Ascending aorta (tissue), 2 donors: ENCODE measurements around the gene NINJ1. TPM values are rescaled to one million over a fixed set of nuclear protein-coding genes. Genes with fewer than 3 reads are reported as not detected.

Experiments
- DNase-seq, 2 donors: peaks; one replicate each; pipeline ENCODE4 v3.0.0-alpha.2; 2019; ENCODE audit warnings: low spot score in 2 of 2
- H3K27ac ChIP-seq, 2 donors: fragments of 200-600 bp; sonication (generic); one replicate each; pipeline ENCODE4 v1.5.1; 2016 to 2017; ENCODE audit warnings: mild to moderate bottlenecking in 1 of 2
- H3K27me3 ChIP-seq: fragments of 200-600 bp; sonication (generic); one replicate; pipeline ENCODE4 v1.5.1; 2017
- H3K36me3 ChIP-seq, 2 donors: fragments of 200-600 bp; sonication (generic); one replicate each; pipeline ENCODE4 v1.5.1; 2016
- H3K4me1 ChIP-seq, 2 donors: fragments of 200-600 bp; sonication (generic); one replicate each; pipeline ENCODE4 v1.5.1; 2016 to 2017; ENCODE audit warnings: mild to moderate bottlenecking in 1 of 2
- H3K4me3 ChIP-seq, 2 donors: fragments of 200-600 bp; sonication (generic); one replicate each; pipeline ENCODE4 v1.5.1; 2016 to 2017; ENCODE audit warnings: mild to moderate bottlenecking in 1 of 2
- H3K9me3 ChIP-seq, 2 donors: fragments of 200-600 bp; sonication (generic); one replicate each; pipeline ENCODE4 v1.5.1; 2016
- intact Hi-C: fragments of 100-400 bp; cut with DNase I; formaldehyde crosslinking; loops from one replicate; pipeline ENCODE4 v1.15.1; 2023
- total RNA-seq: library from RNA; depleted of rRNA; stranded (reverse); fragments of >200 nt; gene quantifications from one replicate; pipeline ENCODE4 v1.1.0, GENCODE V29; 2016
- TF ChIP-seq, protein P1 (sequence below), 3 experiments: fragments of 200-600 bp in 2 of 3; fragments of 450-650 bp in 1 of 3; sonication (generic) in 2 of 3; IDR thresholded peaks; one replicate each; pipeline ENCODE4 v1.5.1; 2016 to 2019; ENCODE audit warnings: antibody characterized with exemption in 3 of 3, mild to moderate bottlenecking in 1 of 3, moderate library complexity in 1 of 3

The NINJ1 gene
- total RNA-seq, 1 donor from 2014 or later: 156 TPM

DNA sequence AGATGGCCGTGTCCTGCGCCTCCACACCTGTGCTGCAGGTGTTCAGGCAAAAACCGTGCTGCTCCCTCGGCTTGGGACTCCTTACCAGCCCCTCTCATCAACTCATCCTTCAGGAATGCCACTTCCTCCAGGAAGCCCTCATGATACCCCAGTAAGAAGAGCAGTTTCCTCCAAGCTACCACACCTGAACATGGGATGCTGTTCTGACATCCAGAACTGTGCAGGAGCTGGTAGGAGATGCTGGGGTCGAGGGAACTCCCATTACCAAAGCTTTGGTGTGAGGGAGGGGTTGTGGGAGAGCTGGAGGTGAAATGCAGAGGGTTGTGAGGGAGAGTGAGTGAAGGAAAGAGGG lies 19.1 kb downstream of the NINJ1 start:
- no peaks in the 10 kb centered on the region for H3K27me3 ChIP-seq
- DNase-seq: no peak
- intact Hi-C loops: no loop called here
- H3K27ac ChIP-seq: no peak overlapping the region
- TF ChIP-seq, protein P1, sequence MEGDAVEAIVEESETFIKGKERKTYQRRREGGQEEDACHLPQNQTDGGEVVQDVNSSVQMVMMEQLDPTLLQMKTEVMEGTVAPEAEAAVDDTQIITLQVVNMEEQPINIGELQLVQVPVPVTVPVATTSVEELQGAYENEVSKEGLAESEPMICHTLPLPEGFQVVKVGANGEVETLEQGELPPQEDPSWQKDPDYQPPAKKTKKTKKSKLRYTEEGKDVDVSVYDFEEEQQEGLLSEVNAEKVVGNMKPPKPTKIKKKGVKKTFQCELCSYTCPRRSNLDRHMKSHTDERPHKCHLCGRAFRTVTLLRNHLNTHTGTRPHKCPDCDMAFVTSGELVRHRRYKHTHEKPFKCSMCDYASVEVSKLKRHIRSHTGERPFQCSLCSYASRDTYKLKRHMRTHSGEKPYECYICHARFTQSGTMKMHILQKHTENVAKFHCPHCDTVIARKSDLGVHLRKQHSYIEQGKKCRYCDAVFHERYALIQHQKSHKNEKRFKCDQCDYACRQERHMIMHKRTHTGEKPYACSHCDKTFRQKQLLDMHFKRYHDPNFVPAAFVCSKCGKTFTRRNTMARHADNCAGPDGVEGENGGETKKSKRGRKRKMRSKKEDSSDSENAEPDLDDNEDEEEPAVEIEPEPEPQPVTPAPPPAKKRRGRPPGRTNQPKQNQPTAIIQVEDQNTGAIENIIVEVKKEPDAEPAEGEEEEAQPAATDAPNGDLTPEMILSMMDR (IDR thresholded peaks at IDR 0.05): no peak
- no peaks in the 10 kb centered on the region for H3K9me3 ChIP-seq
- H3K4me1 ChIP-seq: peaks cover 0 to 15% of the 10 kb centered on the region in 2 donors
- H3K4me3 ChIP-seq: no peak overlapping the region
- H3K36me3 ChIP-seq: peaks cover 40 to 44% of the 10 kb centered on the region in 2 donors

DNA sequence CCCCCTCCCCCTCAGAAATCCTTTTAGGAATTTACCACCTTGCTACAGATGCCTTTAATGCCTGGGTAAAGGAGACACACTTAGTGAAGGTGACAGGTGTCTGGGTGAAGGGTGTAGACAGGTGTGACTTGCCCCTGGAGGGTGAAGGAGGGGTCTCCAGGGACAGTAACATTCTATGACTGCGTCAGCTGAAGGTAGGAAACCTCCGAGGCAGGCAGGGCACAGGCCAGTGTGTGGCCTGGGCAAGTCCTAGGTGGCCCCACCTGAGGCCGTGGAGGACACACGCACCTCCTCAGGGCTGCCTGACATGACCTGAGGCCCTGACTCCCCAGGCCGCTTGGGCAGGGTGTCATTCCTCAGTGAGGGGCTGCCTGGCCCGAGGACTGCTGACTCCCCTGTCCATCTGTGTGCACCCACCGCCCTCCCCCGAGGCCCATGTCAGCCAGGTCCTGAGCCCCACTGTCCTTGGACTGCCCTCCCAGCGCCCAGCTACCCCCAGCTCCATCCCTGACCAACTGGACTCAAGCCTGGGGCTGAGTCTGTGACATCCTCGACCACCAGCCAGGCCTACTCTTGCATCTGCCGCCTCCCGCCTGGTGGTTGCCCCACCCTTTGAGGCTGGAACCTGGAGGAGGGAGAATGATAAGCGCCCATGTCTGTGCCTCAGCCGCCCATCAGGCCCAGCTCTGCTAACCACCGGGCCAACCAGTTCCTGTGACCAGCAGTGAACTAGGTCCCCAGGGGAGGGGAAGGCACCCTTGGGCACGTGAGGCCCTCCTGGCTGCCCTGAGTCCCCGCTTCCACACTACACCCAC lies 19.7 kb downstream of the NINJ1 start:
- intact Hi-C loops: no loop called here
- peak in 1 of 2 donors; percentile 63 for DNase-seq
- Histone ChIP-seq H3K4me3 (no peak overlapping the region), H3K9me3 (no peaks in the 10 kb centered on the region), H3K27me3 (no peaks in the 10 kb centered on the region), H3K27ac (no peak overlapping the region), H3K36me3 (peaks cover 40 to 49% of the 10 kb centered on the region in 2 donors), H3K4me1 (peaks cover 0 to 11% of the 10 kb centered on the region in 2 donors)
- TF ChIP-seq, protein P1 (IDR thresholded peaks at IDR 0.05): no peak

- Histone ChIP-seq H3K27ac (no peak overlapping the region), H3K4me3 (no peak overlapping the region), H3K4me1 (peaks cover 0 to 7% of the 10 kb centered on the region in 2 donors), H3K36me3 (peaks cover 50 to 59% of the 10 kb centered on the region in 2 donors), H3K9me3 (no peaks in the 10 kb centered on the region), H3K27me3 (no peaks in the 10 kb centered on the region)
- TF ChIP-seq, protein P1 (IDR thresholded peaks at IDR 0.05): no peak
- DNase-seq: peak in 1 of 2 donors; percentile 56
- intact Hi-C loops: no loop called here
Observed at GRCh38 chr9:93112864-93113389, 21.1 kb downstream of the NINJ1 start.

DNA sequence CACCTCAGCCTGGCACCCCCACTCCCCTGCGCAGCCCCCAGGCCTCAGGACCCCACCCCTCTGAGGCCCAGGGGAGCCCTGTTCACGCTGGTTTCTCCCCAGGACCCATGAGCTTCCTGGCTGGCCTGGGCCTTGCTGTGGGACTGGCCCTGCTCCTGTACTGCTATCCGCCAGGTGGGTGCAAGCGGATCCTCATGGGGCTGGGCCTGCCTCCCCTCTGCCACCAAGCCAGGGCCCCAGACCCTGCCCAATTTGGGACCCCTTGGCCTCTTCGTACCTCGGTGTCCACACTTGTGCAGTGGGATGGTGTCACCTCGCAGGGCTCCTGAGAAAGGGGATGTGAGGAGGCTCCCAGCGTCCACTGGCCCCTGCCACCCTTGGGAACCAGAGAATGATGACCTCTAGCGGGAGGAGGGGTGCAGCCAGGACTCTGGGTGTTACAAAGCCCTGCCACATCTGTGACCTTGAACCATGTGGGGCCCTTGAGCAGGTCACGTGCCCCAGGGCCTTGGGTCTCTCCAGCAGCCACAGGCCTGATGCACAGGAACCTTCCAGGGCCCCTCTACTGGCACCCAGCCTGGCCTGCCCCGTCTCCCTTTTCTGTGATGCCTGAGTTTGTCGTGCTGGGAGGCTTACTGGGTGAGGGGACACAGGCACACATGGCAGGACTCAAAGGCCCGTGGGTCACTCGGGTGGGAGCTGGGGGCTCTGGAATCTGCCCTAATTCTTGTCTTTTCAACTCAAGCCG lies 21.8 kb downstream of the NINJ1 start:
- Histone ChIP-seq H3K27ac (no peak overlapping the region), H3K36me3 (peaks cover 50 to 60% of the 10 kb centered on the region in 2 donors), H3K9me3 (no peaks in the 10 kb centered on the region), H3K4me3 (no peak overlapping the region), H3K27me3 (no peaks in the 10 kb centered on the region), H3K4me1 (peaks cover 0 to 9% of the 10 kb centered on the region in 2 donors)
- TF ChIP-seq, protein P1 (IDR thresholded peaks at IDR 0.05): no peak
- intact Hi-C loops: no loop called here
- peak; percentile 2 to 63 for DNase-seq

- peaks cover 50 to 60% of the 10 kb centered on the region in 2 donors for H3K36me3 ChIP-seq
Observed at GRCh38 chr9:93111371-93112115, 22.5 kb downstream of the NINJ1 start.

More at GRCh38 chr9:93111371-93112115, 22.5 kb downstream of the NINJ1 start:
- TF ChIP-seq, protein P1 (IDR thresholded peaks at IDR 0.05): no peak
- Histone ChIP-seq H3K4me3 (no peak overlapping the region), H3K4me1 (peaks cover 0 to 12% of the 10 kb centered on the region in 2 donors), H3K27me3 (no peaks in the 10 kb centered on the region), H3K9me3 (no peaks in the 10 kb centered on the region), H3K27ac (no peak overlapping the region)
- peak; percentile 4 to 60 for DNase-seq
- intact Hi-C loops: no loop called here
